Hepatocyte (in vitro differentiated cells): ENCODE data around the gene EPB41L4B.

Experiments
- EZH2 ChIP-seq: fragments of 200-600 bp; sonication (generic); IDR thresholded peaks from 2 replicates; pipeline ENCODE4 v1.6.1; 2016; ENCODE audit warnings: antibody characterized with exemption, mild to moderate bottlenecking, borderline replicate concordance
- EZH2phosphoT487 ChIP-seq: fragments of 200-600 bp; sonication (generic); IDR thresholded peaks from one replicate; pipeline ENCODE4 v1.6.1; 2018; ENCODE audit warnings: antibody characterized with exemption, mild to moderate bottlenecking, low read depth, moderate library complexity; ENCODE audit not compliant: unreplicated experiment, severe bottlenecking
- TF ChIP-seq, protein P1 (sequence below): fragments of 200-600 bp; sonication (generic); IDR thresholded peaks from 2 replicates; pipeline ENCODE4 v1.5.1; 2016; ENCODE audit warnings: antibody characterized with exemption, mild to moderate bottlenecking; ENCODE audit not compliant: poor library complexity

GRCh38 chr9:109295221-109296130, 25.4 kb downstream of the EPB41L4B start:
- TF ChIP-seq EZH2, result no peak
- TF ChIP-seq, protein P1, sequence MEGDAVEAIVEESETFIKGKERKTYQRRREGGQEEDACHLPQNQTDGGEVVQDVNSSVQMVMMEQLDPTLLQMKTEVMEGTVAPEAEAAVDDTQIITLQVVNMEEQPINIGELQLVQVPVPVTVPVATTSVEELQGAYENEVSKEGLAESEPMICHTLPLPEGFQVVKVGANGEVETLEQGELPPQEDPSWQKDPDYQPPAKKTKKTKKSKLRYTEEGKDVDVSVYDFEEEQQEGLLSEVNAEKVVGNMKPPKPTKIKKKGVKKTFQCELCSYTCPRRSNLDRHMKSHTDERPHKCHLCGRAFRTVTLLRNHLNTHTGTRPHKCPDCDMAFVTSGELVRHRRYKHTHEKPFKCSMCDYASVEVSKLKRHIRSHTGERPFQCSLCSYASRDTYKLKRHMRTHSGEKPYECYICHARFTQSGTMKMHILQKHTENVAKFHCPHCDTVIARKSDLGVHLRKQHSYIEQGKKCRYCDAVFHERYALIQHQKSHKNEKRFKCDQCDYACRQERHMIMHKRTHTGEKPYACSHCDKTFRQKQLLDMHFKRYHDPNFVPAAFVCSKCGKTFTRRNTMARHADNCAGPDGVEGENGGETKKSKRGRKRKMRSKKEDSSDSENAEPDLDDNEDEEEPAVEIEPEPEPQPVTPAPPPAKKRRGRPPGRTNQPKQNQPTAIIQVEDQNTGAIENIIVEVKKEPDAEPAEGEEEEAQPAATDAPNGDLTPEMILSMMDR, result no peak
- no peak for TF ChIP-seq EZH2phosphoT487
